WTC11 (cell line): ENCODE results near the gene MAMLD1. TPM values are rescaled to one million over a fixed set of nuclear protein-coding genes. Genes with fewer than 3 reads are reported as not detected.

Source experiments
- ATAC-seq: fragments of 200-7000 bp; cut with Tn5 transposase; 2 replicates; pipeline ENCODE4 v1.10.0; 2021; ENCODE audit warnings: mild to moderate bottlenecking, moderate library complexity
- CTCF ChIA-PET: fragments of 300-600 bp; sonication (Branson Sonifier 250); formaldehyde crosslinking; loops from one replicate; lab custom pipeline; 2021; ENCODE audit warnings: antibody characterized with exemption; lab: Charles Lee
- POLR2A ChIA-PET: fragments of 350-600 bp; sonication (Branson Sonifier 250); formaldehyde crosslinking; loops from one replicate; lab custom pipeline; 2021; ENCODE audit warnings: antibody characterized with exemption; lab: Charles Lee
- DNase-seq: peaks from one replicate; pipeline ENCODE4 v3.0.0; 2021; ENCODE audit warnings: low spot score
- H3K27ac Mint-ChIP-seq: 2 replicates; pipeline ENCODE4 v1.8.0; 2021; ENCODE audit warnings: mixed read lengths
- H3K27me3 Mint-ChIP-seq: 2 replicates; pipeline ENCODE4 v1.8.0; 2021; ENCODE audit warnings: low read depth, mild to moderate bottlenecking, moderate library complexity, mixed read lengths
- H3K36me3 Mint-ChIP-seq: 2 replicates; pipeline ENCODE4 v1.8.0; 2021; ENCODE audit warnings: mixed read lengths
- H3K4me1 Mint-ChIP-seq: 2 replicates; pipeline ENCODE4 v1.8.0; 2022; ENCODE audit warnings: mixed read lengths
- H3K4me3 Mint-ChIP-seq: 2 replicates; pipeline ENCODE4 v1.8.0; 2021; ENCODE audit warnings: mild to moderate bottlenecking, moderate library complexity, mixed read lengths
- H3K9me3 Mint-ChIP-seq: 2 replicates; pipeline ENCODE4 v1.8.0; 2021; ENCODE audit warnings: mixed read lengths
- ETV6 ChIP-seq: sonication (generic); formaldehyde crosslinking; IDR thresholded peaks from 2 replicates; pipeline ENCODE4 v1.8.1; 2022; ENCODE audit warnings: mild to moderate bottlenecking, missing genetic modification reagents
- FOXJ3 ChIP-seq: sonication (generic); formaldehyde crosslinking; IDR thresholded peaks from 2 replicates; pipeline ENCODE4 v1.9.0; 2021; ENCODE audit warnings: missing genetic modification reagents, mild to moderate bottlenecking, borderline replicate concordance
- FOXK1 ChIP-seq: sonication (generic); formaldehyde crosslinking; IDR thresholded peaks from 2 replicates; pipeline ENCODE4 v1.8.0; 2022; ENCODE audit warnings: mild to moderate bottlenecking, moderate library complexity, missing genetic modification reagents
- NFYB ChIP-seq: sonication (generic); formaldehyde crosslinking; conservative IDR thresholded peaks from 2 replicates; pipeline ENCODE4 v1.8.0; 2022; ENCODE audit warnings: low read depth, missing genetic modification reagents
- NR1H2 ChIP-seq: sonication (generic); formaldehyde crosslinking; IDR thresholded peaks from 2 replicates; pipeline ENCODE4 v1.9.0; 2021; ENCODE audit warnings: mild to moderate bottlenecking, moderate library complexity, missing genetic modification reagents
- NR2C2 ChIP-seq: sonication (generic); formaldehyde crosslinking; IDR thresholded peaks from 2 replicates; pipeline ENCODE4 v1.8.0; 2022; ENCODE audit warnings: mild to moderate bottlenecking, missing genetic modification reagents
- SOX15 ChIP-seq: fragments of 250-450 bp; sonication (Bioruptor Pico); IDR thresholded peaks from 2 replicates; pipeline ENCODE4 v1.9.0; 2021; ENCODE audit warnings: mild to moderate bottlenecking
- ZNF219 ChIP-seq: sonication (generic); formaldehyde crosslinking; IDR thresholded peaks from 2 replicates; pipeline ENCODE4 v1.8.0; 2023; ENCODE audit warnings: missing genetic modification reagents, mild to moderate bottlenecking, borderline replicate concordance
- ZNF317 ChIP-seq: sonication (generic); formaldehyde crosslinking; IDR thresholded peaks from 2 replicates; pipeline ENCODE4 v1.8.1; 2023; ENCODE audit warnings: low read depth, mild to moderate bottlenecking, moderate library complexity, missing genetic modification reagents, borderline replicate concordance
- ZNF416 ChIP-seq: fragments of 250-450 bp; sonication (Bioruptor Pico); IDR thresholded peaks from 2 replicates; pipeline ENCODE4 v1.9.0; 2021; ENCODE audit warnings: mild to moderate bottlenecking, inconsistent platforms
- ZNF423 ChIP-seq: fragments of 250-450 bp; sonication (Bioruptor Pico); IDR thresholded peaks from 2 replicates; pipeline ENCODE4 v2.1.2; 2022; ENCODE audit warnings: mild to moderate bottlenecking, moderate library complexity
- ZNF671 ChIP-seq: fragments of 250-450 bp; sonication (Bioruptor Pico); IDR thresholded peaks from 2 replicates; pipeline ENCODE4 v1.8.0; 2021; ENCODE audit warnings: mild to moderate bottlenecking
- total RNA-seq: library from RNA; stranded (reverse); gene quantifications from 3 replicates; pipeline ENCODE4 v1.2.3, GENCODE V29; 2021
- TF ChIP-seq, protein P1 (sequence below): fragments of 250-450 bp; sonication (Bioruptor Pico); IDR thresholded peaks from 2 replicates; pipeline ENCODE4 v1.9.0; 2021; ENCODE audit warnings: mild to moderate bottlenecking, borderline replicate concordance
- TF ChIP-seq, protein P2 (sequence below): sonication (generic); formaldehyde crosslinking; IDR thresholded peaks from 2 replicates; pipeline ENCODE4 v1.8.1; 2022; ENCODE audit warnings: missing genetic modification reagents, borderline replicate concordance
- TF ChIP-seq, protein P3 (sequence below): fragments of 250-450 bp; sonication (Bioruptor Pico); conservative IDR thresholded peaks from 2 replicates; pipeline ENCODE4 v1.9.0; 2021; ENCODE audit warnings: mild to moderate bottlenecking
- TF ChIP-seq, protein P4 (sequence below): sonication (generic); formaldehyde crosslinking; IDR thresholded peaks from 2 replicates; pipeline ENCODE4 v1.8.1; 2023; ENCODE audit warnings: mild to moderate bottlenecking, moderate library complexity, missing genetic modification reagents
- TF ChIP-seq, protein P5 (sequence below): fragments of 250-450 bp; sonication (Bioruptor Pico); IDR thresholded peaks from 2 replicates; pipeline ENCODE4 v1.8.0; 2021; ENCODE audit warnings: mild to moderate bottlenecking
- TF ChIP-seq, protein P6 (sequence below): sonication (generic); formaldehyde crosslinking; IDR thresholded peaks from 2 replicates; pipeline ENCODE4 v1.8.0; 2023; ENCODE audit warnings: missing genetic modification reagents, mild to moderate bottlenecking, borderline replicate concordance
- TF ChIP-seq, protein P7 (sequence below): sonication (generic); formaldehyde crosslinking; IDR thresholded peaks from 2 replicates; pipeline ENCODE4 v1.8.1; 2022; ENCODE audit warnings: mild to moderate bottlenecking, missing genetic modification reagents, moderate library complexity, borderline replicate concordance

MAMLD1 gene
- total RNA-seq, 1 experiment from 2014 or later = 0.35 TPM

DNA sequence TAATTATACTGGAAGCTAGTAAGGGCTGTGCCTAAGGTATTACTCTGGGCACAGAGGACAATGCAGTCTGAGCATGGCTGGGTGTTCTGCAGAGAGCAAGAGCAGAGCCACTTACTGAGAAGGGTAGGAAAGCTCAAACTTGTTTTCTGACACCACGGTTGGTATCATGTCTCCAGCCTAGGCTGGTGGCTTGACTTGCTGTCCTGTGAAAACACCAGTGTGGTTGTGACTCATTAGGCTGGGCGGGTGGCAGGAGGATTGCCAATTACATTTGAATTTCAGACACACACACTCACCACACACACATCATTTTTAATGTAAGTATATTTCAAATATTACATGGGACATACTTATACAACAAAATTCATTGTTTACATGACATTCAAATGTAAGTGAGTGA lies 185.6 kb downstream of the MAMLD1 start (continued):
- TF ChIP-seq FOXK1 (CRISPR knock-in tag) (no peak), NR1H2 (CRISPR knock-in tag) (no peak), ETV6 (CRISPR knock-in tag) (no peak), ZNF671 (CRISPR knock-in tag) (no peak), FOXJ3 (CRISPR knock-in tag) (no peak), ZNF317 (no peak), ZNF416 (no peak), ZNF423 (no peak)
- TF ChIP-seq, protein P1, sequence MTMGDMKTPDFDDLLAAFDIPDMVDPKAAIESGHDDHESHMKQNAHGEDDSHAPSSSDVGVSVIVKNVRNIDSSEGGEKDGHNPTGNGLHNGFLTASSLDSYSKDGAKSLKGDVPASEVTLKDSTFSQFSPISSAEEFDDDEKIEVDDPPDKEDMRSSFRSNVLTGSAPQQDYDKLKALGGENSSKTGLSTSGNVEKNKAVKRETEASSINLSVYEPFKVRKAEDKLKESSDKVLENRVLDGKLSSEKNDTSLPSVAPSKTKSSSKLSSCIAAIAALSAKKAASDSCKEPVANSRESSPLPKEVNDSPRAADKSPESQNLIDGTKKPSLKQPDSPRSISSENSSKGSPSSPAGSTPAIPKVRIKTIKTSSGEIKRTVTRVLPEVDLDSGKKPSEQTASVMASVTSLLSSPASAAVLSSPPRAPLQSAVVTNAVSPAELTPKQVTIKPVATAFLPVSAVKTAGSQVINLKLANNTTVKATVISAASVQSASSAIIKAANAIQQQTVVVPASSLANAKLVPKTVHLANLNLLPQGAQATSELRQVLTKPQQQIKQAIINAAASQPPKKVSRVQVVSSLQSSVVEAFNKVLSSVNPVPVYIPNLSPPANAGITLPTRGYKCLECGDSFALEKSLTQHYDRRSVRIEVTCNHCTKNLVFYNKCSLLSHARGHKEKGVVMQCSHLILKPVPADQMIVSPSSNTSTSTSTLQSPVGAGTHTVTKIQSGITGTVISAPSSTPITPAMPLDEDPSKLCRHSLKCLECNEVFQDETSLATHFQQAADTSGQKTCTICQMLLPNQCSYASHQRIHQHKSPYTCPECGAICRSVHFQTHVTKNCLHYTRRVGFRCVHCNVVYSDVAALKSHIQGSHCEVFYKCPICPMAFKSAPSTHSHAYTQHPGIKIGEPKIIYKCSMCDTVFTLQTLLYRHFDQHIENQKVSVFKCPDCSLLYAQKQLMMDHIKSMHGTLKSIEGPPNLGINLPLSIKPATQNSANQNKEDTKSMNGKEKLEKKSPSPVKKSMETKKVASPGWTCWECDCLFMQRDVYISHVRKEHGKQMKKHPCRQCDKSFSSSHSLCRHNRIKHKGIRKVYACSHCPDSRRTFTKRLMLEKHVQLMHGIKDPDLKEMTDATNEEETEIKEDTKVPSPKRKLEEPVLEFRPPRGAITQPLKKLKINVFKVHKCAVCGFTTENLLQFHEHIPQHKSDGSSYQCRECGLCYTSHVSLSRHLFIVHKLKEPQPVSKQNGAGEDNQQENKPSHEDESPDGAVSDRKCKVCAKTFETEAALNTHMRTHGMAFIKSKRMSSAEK = no peak
- TF ChIP-seq, protein P2, sequence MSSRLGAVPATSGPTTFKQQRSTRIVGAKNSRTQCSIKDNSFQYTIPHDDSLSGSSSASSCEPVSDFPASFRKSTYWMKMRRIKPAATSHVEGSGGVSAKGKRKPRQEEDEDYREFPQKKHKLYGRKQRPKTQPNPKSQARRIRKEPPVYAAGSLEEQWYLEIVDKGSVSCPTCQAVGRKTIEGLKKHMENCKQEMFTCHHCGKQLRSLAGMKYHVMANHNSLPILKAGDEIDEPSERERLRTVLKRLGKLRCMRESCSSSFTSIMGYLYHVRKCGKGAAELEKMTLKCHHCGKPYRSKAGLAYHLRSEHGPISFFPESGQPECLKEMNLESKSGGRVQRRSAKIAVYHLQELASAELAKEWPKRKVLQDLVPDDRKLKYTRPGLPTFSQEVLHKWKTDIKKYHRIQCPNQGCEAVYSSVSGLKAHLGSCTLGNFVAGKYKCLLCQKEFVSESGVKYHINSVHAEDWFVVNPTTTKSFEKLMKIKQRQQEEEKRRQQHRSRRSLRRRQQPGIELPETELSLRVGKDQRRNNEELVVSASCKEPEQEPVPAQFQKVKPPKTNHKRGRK = no peak
- TF ChIP-seq, protein P3, sequence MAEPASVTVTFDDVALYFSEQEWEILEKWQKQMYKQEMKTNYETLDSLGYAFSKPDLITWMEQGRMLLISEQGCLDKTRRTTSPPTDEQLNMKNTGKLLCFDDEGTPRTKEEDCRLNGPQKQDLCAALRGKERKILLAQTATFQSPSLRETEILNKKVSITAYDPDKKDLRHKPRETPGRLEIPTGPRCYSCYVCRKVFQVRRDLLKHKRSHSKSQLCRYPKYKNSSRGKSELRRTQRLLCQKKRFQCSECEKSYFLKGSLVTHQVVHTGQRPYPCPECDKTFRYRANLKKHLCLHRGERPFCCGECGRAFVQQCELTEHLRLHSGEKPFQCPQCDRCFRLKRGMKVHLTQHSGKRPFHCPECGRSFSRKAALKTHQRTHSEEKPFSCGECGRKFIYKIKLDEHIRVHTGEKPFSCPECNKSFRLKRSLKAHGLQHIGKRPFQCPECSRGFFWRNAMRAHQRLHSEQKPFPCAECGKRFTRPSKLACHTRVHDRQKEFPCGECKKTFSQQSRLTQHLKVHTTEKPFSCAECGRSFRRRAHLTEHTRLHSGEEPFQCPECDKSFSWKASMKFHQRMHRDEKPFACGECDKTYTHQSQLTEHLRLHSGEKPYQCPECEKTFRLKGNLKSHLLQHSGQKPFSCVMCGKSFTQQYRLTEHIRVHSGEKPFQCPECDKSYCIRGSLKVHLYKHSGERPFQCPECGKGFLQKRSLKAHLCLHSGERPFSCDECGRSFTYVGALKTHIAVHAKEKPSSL (CRISPR knock-in tag) = no peak
- TF ChIP-seq, protein P4, sequence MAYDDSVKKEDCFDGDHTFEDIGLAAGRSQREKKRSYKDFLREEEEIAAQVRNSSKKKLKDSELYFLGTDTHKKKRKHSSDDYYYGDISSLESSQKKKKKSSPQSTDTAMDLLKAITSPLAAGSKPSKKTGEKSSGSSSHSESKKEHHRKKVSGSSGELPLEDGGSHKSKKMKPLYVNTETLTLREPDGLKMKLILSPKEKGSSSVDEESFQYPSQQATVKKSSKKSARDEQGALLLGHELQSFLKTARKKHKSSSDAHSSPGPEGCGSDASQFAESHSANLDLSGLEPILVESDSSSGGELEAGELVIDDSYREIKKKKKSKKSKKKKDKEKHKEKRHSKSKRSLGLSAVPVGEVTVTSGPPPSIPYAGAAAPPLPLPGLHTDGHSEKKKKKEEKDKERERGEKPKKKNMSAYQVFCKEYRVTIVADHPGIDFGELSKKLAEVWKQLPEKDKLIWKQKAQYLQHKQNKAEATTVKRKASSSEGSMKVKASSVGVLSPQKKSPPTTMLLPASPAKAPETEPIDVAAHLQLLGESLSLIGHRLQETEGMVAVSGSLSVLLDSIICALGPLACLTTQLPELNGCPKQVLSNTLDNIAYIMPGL (CRISPR knock-in tag) = no peak
- TF ChIP-seq, protein P5, sequence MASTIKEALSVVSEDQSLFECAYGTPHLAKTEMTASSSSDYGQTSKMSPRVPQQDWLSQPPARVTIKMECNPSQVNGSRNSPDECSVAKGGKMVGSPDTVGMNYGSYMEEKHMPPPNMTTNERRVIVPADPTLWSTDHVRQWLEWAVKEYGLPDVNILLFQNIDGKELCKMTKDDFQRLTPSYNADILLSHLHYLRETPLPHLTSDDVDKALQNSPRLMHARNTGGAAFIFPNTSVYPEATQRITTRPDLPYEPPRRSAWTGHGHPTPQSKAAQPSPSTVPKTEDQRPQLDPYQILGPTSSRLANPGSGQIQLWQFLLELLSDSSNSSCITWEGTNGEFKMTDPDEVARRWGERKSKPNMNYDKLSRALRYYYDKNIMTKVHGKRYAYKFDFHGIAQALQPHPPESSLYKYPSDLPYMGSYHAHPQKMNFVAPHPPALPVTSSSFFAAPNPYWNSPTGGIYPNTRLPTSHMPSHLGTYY (CRISPR knock-in tag) = no peak

DNA sequence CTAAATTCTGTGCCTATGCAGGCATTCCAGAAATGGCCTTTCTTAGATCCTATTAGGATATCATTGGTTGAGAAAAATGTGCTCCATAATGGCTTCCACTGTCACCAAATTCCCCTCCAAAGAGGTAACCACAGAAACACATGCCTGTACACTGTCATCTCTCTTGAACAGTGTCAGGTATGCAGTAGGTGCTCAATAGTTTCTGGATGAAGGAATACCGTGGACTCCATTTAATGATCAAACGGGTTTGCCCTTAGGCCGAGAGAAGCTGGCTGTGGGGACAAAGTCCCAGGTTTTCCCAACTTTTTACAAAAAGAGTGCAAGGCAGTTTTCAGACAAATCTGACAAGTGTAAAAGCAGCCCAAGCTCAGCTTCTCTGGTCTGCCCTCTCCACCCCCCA lies 188.8 kb downstream of the MAMLD1 start:
- DNase-seq (no peak), ATAC-seq (no peak)
- peaks cover 6% of the 10 kb centered on the region for H3K4me1 Mint-ChIP-seq
- no peak overlapping the region for H3K27ac Mint-ChIP-seq
- peaks cover 54% of the 10 kb centered on the region for H3K27me3 Mint-ChIP-seq
- CTCF ChIA-PET = no interaction called here
- no peaks in the 10 kb centered on the region for H3K9me3 Mint-ChIP-seq
- H3K4me3 Mint-ChIP-seq = no peak overlapping the region
- H3K36me3 Mint-ChIP-seq = no peaks in the 10 kb centered on the region
- POLR2A ChIA-PET = no interaction called here
- TF ChIP-seq ZNF219 (CRISPR knock-in tag) (no peak), NR2C2 (CRISPR knock-in tag) (no peak), NFYB (CRISPR knock-in tag) (no peak), SOX15 (CRISPR knock-in tag) (no peak)
- TF ChIP-seq, protein P6, sequence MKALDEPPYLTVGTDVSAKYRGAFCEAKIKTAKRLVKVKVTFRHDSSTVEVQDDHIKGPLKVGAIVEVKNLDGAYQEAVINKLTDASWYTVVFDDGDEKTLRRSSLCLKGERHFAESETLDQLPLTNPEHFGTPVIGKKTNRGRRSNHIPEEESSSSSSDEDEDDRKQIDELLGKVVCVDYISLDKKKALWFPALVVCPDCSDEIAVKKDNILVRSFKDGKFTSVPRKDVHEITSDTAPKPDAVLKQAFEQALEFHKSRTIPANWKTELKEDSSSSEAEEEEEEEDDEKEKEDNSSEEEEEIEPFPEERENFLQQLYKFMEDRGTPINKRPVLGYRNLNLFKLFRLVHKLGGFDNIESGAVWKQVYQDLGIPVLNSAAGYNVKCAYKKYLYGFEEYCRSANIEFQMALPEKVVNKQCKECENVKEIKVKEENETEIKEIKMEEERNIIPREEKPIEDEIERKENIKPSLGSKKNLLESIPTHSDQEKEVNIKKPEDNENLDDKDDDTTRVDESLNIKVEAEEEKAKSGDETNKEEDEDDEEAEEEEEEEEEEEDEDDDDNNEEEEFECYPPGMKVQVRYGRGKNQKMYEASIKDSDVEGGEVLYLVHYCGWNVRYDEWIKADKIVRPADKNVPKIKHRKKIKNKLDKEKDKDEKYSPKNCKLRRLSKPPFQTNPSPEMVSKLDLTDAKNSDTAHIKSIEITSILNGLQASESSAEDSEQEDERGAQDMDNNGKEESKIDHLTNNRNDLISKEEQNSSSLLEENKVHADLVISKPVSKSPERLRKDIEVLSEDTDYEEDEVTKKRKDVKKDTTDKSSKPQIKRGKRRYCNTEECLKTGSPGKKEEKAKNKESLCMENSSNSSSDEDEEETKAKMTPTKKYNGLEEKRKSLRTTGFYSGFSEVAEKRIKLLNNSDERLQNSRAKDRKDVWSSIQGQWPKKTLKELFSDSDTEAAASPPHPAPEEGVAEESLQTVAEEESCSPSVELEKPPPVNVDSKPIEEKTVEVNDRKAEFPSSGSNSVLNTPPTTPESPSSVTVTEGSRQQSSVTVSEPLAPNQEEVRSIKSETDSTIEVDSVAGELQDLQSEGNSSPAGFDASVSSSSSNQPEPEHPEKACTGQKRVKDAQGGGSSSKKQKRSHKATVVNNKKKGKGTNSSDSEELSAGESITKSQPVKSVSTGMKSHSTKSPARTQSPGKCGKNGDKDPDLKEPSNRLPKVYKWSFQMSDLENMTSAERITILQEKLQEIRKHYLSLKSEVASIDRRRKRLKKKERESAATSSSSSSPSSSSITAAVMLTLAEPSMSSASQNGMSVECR = no peak
- TF ChIP-seq, protein P7, sequence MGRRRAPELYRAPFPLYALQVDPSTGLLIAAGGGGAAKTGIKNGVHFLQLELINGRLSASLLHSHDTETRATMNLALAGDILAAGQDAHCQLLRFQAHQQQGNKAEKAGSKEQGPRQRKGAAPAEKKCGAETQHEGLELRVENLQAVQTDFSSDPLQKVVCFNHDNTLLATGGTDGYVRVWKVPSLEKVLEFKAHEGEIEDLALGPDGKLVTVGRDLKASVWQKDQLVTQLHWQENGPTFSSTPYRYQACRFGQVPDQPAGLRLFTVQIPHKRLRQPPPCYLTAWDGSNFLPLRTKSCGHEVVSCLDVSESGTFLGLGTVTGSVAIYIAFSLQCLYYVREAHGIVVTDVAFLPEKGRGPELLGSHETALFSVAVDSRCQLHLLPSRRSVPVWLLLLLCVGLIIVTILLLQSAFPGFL (CRISPR knock-in tag) = no peak
